H1 (cell line): Measurements from ENCODE around the gene DISP3.

ENCODE experiments used
- EZH2 ChIP-seq: fragments of 200-600 bp; sonication (generic); IDR thresholded peaks from 2 replicates; pipeline ENCODE4 v1.7.1; 2012; ENCODE audit warnings: low read depth, mild to moderate bottlenecking, moderate library complexity, low read length, inconsistent platforms; ENCODE audit not compliant: severe bottlenecking
- JUND ChIP-seq: IDR thresholded peaks from 2 replicates; pipeline ENCODE4 v1.6.1; 2011; ENCODE audit warnings: mild to moderate bottlenecking, improper control_type of control experiment, low read length
- POLR2A ChIP-seq, 2 experiments: IDR thresholded peaks; 1 replicate in 1 of 2; 2 replicates in 1 of 2; pipeline ENCODE4 v1.6.1; 2011; ENCODE audit warnings: low read depth in 2 of 2, low read length in 2 of 2, mild to moderate bottlenecking in 2 of 2; ENCODE audit errors: control extremely low read depth in 1 of 2
- TAF1 ChIP-seq: IDR thresholded peaks from 2 replicates; pipeline ENCODE4 v1.6.1; 2011; ENCODE audit warnings: mild to moderate bottlenecking, low read depth, low read length
- YY1 ChIP-seq: IDR thresholded peaks from 2 replicates; pipeline ENCODE4 v1.6.1; 2011; ENCODE audit warnings: low read depth, mild to moderate bottlenecking, low read length
- TF ChIP-seq, protein P1 (sequence below): IDR thresholded peaks from 2 replicates; pipeline ENCODE4 v1.6.1; 2011; ENCODE audit warnings: low read length, improper control_type of control experiment
- TF ChIP-seq, protein P2 (sequence below), 3 experiments: IDR thresholded peaks; 1 replicate in 2 of 3; 2 replicates in 1 of 3; pipeline versions ENCODE4 v1.5.1 to v1.6.1; 2011; ENCODE audit warnings: low read length in 3 of 3, mild to moderate bottlenecking in 3 of 3, inconsistent platforms in 2 of 3, low read depth in 1 of 3, moderate library complexity in 1 of 3; ENCODE audit not compliant: insufficient read depth in 1 of 3; ENCODE audit errors: control extremely low read depth in 1 of 3
- TF ChIP-seq, protein P3 (sequence below): IDR thresholded peaks from 2 replicates; pipeline ENCODE4 v1.6.1; 2012; ENCODE audit warnings: low read length, inconsistent platforms

DNA sequence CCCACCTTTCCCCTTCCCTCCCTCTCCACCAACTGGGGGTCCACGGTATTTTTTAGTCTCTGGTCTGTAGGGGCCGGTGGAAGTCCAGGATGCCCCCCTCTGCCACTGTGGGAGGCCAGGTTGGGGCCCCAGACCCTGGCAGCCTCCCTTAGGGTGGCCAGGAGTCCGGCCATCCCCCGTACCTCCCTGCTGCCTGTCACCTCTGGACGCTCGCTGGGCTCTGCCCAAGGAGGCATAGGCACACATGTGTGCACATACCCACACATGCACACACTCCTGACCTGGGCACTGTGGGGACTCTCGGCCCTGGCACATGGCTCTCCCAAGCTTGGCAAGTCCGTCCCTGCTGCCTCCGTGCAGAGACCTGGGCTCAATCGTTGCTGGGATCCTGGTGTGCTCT is 53.0 kb downstream of the DISP3 start:
- TF ChIP-seq, protein P1, sequence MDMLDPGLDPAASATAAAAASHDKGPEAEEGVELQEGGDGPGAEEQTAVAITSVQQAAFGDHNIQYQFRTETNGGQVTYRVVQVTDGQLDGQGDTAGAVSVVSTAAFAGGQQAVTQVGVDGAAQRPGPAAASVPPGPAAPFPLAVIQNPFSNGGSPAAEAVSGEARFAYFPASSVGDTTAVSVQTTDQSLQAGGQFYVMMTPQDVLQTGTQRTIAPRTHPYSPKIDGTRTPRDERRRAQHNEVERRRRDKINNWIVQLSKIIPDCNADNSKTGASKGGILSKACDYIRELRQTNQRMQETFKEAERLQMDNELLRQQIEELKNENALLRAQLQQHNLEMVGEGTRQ = no peak
- no peak for TF ChIP-seq YY1
- TF ChIP-seq, protein P2, sequence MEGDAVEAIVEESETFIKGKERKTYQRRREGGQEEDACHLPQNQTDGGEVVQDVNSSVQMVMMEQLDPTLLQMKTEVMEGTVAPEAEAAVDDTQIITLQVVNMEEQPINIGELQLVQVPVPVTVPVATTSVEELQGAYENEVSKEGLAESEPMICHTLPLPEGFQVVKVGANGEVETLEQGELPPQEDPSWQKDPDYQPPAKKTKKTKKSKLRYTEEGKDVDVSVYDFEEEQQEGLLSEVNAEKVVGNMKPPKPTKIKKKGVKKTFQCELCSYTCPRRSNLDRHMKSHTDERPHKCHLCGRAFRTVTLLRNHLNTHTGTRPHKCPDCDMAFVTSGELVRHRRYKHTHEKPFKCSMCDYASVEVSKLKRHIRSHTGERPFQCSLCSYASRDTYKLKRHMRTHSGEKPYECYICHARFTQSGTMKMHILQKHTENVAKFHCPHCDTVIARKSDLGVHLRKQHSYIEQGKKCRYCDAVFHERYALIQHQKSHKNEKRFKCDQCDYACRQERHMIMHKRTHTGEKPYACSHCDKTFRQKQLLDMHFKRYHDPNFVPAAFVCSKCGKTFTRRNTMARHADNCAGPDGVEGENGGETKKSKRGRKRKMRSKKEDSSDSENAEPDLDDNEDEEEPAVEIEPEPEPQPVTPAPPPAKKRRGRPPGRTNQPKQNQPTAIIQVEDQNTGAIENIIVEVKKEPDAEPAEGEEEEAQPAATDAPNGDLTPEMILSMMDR (IDR thresholded peaks at IDR 0.05; ENCODE audit: control extremely low read depth in 1 of 3, insufficient read depth in 1 of 3, low read depth in 1 of 3, low read length in 3 of 3) = no peak
- no peak for TF ChIP-seq POLR2A (IDR thresholded peaks at IDR 0.05; ENCODE audit: control extremely low read depth in 1 of 2, low read depth in 2 of 2, low read length in 2 of 2)
- TF ChIP-seq EZH2 = no peak
- TF ChIP-seq, protein P3, sequence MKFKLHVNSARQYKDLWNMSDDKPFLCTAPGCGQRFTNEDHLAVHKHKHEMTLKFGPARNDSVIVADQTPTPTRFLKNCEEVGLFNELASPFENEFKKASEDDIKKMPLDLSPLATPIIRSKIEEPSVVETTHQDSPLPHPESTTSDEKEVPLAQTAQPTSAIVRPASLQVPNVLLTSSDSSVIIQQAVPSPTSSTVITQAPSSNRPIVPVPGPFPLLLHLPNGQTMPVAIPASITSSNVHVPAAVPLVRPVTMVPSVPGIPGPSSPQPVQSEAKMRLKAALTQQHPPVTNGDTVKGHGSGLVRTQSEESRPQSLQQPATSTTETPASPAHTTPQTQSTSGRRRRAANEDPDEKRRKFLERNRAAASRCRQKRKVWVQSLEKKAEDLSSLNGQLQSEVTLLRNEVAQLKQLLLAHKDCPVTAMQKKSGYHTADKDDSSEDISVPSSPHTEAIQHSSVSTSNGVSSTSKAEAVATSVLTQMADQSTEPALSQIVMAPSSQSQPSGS = no peak
- TF ChIP-seq TAF1 = no peak
- TF ChIP-seq JUND = no peak
